HG03135 (cell line): Measurements from ENCODE around the gene TOP2B.

Experiments
- ATAC-seq: cut with Tn5 transposase; IDR thresholded peaks from one replicate; pipeline ENCODE4 v1.9.1; 2021; ENCODE audit warnings: mild to moderate bottlenecking, moderate library complexity; ENCODE audit not compliant: unreplicated experiment

The TOP2B gene

GRCh38 chr3:25673738-25674298, 9.1 kb upstream of the TOP2B start:
- ATAC-seq: no peak

GRCh38 chr3:25665315-25666280, 891 bp upstream of the TOP2B start:
- ATAC-seq: peak; percentile 25

- peak; percentile 32 for ATAC-seq
Observed at GRCh38 chr3:25663869-25664811, 567 bp downstream of the TOP2B start.

GRCh38 chr3:25663347-25663868, 1.3 kb downstream of the TOP2B start:
- ATAC-seq: peak; percentile 19

DNA sequence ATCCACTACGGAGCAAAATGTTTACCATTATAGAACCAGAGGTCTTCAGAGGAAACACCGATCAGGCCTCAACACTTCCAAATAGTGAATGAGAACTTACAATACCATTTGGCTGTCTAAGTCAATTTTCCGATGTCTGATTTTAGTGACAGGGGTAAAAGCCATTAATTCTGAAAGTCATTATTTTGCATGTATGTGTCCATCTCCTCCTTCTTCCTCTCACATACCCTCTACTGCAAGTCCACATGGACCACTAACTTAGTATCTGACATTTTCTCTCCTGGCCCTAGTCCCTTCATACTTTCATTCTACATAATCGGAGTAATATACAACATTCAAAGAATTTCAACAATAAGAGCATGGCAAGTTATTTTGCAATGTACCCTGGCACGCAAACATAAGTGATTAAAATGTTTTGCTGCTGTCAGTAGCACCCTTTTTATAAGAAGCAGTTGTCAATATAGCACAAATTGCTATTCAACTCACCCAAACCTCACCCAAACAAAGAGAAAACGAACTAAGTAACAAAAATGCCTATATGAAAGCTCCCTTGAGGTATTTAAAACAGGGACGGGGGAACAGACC, 1.9 kb downstream of the TOP2B start:
- no peak for ATAC-seq

GRCh38 chr3:25661694-25662437, 2.8 kb downstream of the TOP2B start:
- no peak for ATAC-seq

DNA sequence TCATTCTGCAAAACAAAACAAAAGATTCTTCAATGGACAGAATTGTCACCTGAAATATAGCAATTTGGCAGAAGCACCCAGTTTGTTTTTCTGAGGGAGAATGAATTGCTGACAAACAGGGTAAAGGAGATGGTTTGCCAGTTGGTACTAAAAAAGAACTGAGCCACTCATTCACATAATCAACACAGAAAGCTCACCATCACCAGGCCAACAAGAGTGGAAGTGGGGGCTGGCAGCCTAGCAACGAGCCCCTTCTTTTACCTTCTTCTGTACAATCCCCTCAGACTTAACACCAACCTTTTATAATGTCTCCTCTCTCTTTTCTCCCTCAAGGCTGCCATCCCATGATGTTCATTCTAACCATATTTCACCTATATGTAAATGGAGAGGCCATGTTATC, 5.9 kb downstream of the TOP2B start:
- ATAC-seq: no peak

DNA sequence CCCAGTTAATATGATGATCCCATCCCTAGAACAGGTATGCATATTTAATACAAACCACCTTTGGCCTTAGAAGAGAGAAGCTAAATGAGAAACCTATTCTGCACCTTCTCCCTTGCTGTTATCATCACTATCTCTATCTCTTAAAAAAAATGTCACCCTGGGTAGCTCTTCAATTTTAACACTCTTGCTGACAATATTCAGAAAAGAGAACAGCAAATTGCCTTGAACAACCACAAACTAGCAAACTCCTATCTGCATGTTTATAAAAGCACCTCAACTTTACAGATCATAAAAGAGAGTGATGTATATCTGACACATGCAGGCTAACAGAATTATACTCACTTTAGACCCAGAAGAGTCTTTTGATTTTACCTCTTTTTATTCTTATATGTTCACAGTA, 7.4 kb downstream of the TOP2B start:
- no peak for ATAC-seq

- no peak for ATAC-seq
Observed at GRCh38 chr3:25655659-25656058, 9.0 kb downstream of the TOP2B start.

- no peak for ATAC-seq
Observed at GRCh38 chr3:25654576-25654975, 10.1 kb downstream of the TOP2B start.

DNA sequence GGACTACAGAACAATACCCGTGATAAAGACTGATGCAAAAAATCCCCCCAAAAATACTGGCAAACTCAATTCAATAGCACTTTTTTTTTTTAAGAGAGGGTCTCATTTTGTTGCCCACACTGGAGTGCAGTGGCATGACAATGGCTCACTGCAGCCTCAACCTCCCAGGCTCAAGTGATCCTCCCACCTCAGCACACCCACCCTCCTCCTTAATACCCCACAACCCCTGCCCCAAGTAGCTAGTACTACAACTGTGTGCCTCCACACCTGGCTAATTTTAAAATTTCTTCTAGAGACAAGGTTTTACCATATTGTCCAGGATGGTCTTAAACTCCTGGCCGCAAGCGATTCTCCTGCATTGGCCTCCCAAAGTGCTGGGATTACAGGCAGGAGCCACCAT, 11.4 kb downstream of the TOP2B start:
- ATAC-seq: no peak

DNA sequence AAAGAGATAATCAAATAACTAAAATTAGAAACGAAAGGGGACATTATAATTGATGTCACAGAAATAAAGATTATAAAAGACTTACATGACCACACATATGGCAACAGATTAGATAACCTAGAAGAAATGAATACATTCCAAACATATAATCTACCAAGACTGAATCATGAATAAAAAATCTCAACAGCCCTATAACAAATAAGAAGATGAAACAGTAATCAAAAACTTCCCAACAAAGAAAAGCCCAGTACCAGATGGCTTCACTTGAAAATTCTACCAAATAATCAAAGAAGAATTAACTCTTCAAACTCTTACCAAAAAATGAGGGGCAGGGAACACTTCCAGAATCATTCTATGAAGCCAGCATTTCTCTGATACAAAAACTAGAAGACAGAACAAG, 11.8 kb downstream of the TOP2B start:
- no peak for ATAC-seq

GRCh38 chr3:25648925-25649830, 15.5 kb downstream of the TOP2B start:
- no peak for ATAC-seq

DNA sequence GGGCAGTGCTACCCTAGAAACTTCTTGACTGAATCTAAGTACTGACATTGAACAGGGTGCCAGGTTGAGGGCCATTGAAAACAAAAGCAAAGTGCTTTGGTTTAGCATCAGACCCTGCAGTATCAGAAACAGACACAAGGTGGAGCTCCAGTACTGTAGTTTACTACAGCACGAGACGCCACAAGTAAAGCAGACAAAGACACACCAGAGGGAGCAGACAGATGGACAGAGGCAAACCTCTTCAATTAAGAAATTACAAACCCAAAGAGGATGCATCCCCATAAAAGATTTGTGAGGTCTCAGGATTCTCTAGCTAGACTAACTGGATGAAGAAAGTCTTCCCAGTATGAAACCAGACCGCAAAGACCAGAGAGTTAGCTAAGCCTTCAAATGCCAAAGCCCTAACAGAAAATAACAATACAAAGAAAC, 16.6 kb downstream of the TOP2B start:
- peak; percentile 95 for ATAC-seq

DNA sequence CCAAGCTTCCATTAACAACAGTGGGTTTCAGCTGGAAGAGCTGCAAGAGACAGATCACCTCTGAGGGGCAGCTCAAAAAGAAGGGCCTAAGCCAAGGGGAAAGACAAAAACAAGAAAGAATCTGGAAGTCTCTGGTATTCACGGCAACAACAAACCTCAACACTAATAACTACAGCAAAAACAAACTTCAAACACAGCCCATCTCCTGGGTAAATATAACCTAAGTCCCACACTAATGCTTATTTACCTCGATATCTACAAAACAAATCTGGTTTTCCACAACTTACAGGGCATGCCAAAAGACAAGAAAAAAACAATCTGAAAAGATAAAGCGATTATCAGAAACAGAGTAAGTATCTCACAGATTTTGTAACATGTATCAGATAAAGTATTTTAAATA, 29.7 kb downstream of the TOP2B start:
- no peak for ATAC-seq

DNA sequence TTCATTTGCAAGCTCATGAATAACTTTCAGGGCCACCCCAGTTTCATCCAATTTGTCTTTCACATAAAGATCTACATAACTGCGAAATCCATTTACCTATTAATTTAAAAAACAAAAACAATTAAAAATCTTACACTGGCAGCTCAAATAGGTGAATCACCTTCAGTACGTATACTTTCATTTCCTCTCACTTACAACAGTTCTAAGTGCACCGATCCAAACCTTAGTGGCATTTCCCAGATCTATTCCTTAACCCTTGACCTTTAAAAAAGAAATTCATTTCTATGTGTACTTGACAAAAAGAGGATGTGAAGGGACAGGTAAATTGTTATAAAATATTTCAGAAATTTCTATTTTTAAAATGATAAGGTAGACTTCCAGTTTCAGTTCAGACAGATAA, 30.8 kb downstream of the TOP2B start:
- no peak for ATAC-seq

GRCh38 chr3:25631989-25632388, 32.7 kb downstream of the TOP2B start:
- no peak for ATAC-seq

GRCh38 chr3:25621087-25621486, 43.6 kb downstream of the TOP2B start:
- no peak for ATAC-seq

GRCh38 chr3:25620493-25620892, 44.2 kb downstream of the TOP2B start:
- no peak for ATAC-seq
